Sigmoid colon (tissue), 7 donors: Measurements from ENCODE around the gene C17orf78. TPM values are rescaled to one million over a fixed set of nuclear protein-coding genes. Genes with fewer than 3 reads are reported as not detected.
"Not testable (repeated sequence)": the region's sequence is repeated elsewhere in the genome, so short reads cannot be mapped to it uniquely, and the experiment has no call there.

Source experiments
- DNase-seq: peaks from one replicate; pipeline ENCODE4 v3.0.0-alpha.2; 2019
- H3K27ac ChIP-seq, 4 donors: fragments of 200-600 bp; sonication (generic); one replicate each; pipeline ENCODE4 v1.5.1; 2016 to 2019; ENCODE audit warnings: mild to moderate bottlenecking in 1 of 4
- H3K27me3 ChIP-seq, 3 donors: fragments of 200-600 bp; sonication (generic); one replicate each; pipeline ENCODE4 v1.5.1; 2019; ENCODE audit warnings: mild to moderate bottlenecking in 1 of 3
- H3K36me3 ChIP-seq, 4 donors: fragments of 200-600 bp; sonication (generic); one replicate each; pipeline ENCODE4 v1.5.1; 2016 to 2019
- H3K4me1 ChIP-seq, 4 donors: fragments of 200-600 bp; sonication (generic); one replicate each; pipeline ENCODE4 v1.5.1; 2017 to 2019
- H3K4me3 ChIP-seq, 4 donors: fragments of 200-600 bp; sonication (generic); one replicate each; pipeline ENCODE4 v1.5.1; 2017 to 2019; ENCODE audit warnings: mild to moderate bottlenecking in 2 of 4, moderate library complexity in 1 of 4
- H3K9me3 ChIP-seq, 4 donors: fragments of 200-600 bp in 3 of 4; sonication (generic) in 3 of 4; one replicate each; pipeline versions ENCODE4 v1.5.1 to v1.6.1; 2013 to 2019
- EP300 ChIP-seq, 4 donors: sonication (generic); formaldehyde crosslinking; IDR thresholded peaks; one replicate each; pipeline ENCODE4 v1.6.1; 2017; ENCODE audit warnings: antibody characterized with exemption in 4 of 4
- POLR2A ChIP-seq, 2 donors: fragments of 450-650 bp; IDR thresholded peaks; one replicate each; pipeline ENCODE4 v1.6.1; 2016; ENCODE audit warnings: antibody characterized with exemption in 2 of 2, mild to moderate bottlenecking in 2 of 2, moderate library complexity in 2 of 2
- POLR2AphosphoS5 ChIP-seq, 4 donors: sonication (generic); formaldehyde crosslinking; IDR thresholded peaks; one replicate each; pipeline ENCODE4 v1.6.1; 2017; ENCODE audit warnings: antibody characterized with exemption in 4 of 4
- WGBS, 2 donors: extraction: QIAGEN DNeasy Blood & Tissue Kit; methylation state at CpG; one replicate each; pipeline ENCODE4 v1.1.7; 2013; 5-methylcytosine and 5-hydroxymethylcytosine counted together
- intact Hi-C: fragments of 100-400 bp; cut with DNase I; formaldehyde crosslinking; loops from one replicate; pipeline ENCODE4 v1.15.1; 2023
- polyA plus RNA-seq, 3 donors: library from polyadenylated mRNA; stranded (reverse); fragments of 200-250 nt; gene quantifications; one replicate each; pipeline ENCODE4 v1.2.3, GENCODE V29; 2013
- total RNA-seq, 4 donors: library from RNA; depleted of rRNA; stranded (reverse); fragments of >200 nt; gene quantifications; one replicate each; pipeline ENCODE4 v1.1.0, GENCODE V29; 2016
- TF ChIP-seq, protein P1 (sequence below), 4 experiments: fragments of 450-650 bp in 3 of 4; fragments of 200-600 bp in 1 of 4; IDR thresholded peaks; one replicate each; pipeline ENCODE4 v1.5.1; 2016 to 2019; ENCODE audit warnings: antibody characterized with exemption in 4 of 4, mild to moderate bottlenecking in 3 of 4, moderate library complexity in 2 of 4
- donor health status: healthy with polysubstance abuse.
- donor health status: Bipolar disorder and iron deficiency.
- donor health status: healthy.

The C17orf78 gene
- total and polyA plus RNA-seq, 7 donors, result not detected

DNA sequence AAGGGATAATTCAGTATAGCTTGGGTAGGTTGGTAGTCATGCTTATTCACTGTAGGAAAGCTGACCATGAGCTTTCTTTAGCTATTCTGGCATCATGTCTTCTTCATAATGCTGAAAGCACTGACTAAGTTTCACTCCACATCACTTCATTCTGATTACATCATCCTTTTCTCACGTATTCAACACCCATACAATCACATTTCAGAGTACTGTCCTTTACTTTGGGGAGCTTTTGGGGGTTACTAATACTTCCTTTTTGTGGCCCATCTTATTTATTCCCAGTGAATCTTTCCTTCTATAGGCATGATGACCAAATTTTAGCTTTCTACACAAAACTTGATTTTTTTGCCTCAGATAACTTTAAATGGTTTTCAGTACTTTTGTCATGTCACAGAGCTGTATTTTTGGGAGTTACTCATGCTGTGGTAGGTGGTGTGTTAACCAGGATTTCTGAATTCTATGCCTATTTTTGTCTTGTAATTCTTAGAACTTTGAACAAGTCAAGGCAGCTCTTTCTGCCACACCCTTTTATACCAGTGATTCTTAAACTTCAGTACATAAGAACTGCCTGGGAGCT, 54.4 kb downstream of the C17orf78 start:
- no peak overlapping the region for H3K27ac ChIP-seq
- peaks cover 0 to 65% (median 11%) of the 10 kb centered on the region in 4 donors for H3K36me3 ChIP-seq
- DNase-seq, result no peak
- no peak overlapping the region for H3K4me3 ChIP-seq
- no peaks in the 10 kb centered on the region for H3K9me3 ChIP-seq
- TF ChIP-seq POLR2AphosphoS5 (IDR thresholded peaks at IDR 0.05) (no peak), EP300 (IDR thresholded peaks at IDR 0.05) (no peak), POLR2A (IDR thresholded peaks at IDR 0.05) (no peak)
- TF ChIP-seq, protein P1, sequence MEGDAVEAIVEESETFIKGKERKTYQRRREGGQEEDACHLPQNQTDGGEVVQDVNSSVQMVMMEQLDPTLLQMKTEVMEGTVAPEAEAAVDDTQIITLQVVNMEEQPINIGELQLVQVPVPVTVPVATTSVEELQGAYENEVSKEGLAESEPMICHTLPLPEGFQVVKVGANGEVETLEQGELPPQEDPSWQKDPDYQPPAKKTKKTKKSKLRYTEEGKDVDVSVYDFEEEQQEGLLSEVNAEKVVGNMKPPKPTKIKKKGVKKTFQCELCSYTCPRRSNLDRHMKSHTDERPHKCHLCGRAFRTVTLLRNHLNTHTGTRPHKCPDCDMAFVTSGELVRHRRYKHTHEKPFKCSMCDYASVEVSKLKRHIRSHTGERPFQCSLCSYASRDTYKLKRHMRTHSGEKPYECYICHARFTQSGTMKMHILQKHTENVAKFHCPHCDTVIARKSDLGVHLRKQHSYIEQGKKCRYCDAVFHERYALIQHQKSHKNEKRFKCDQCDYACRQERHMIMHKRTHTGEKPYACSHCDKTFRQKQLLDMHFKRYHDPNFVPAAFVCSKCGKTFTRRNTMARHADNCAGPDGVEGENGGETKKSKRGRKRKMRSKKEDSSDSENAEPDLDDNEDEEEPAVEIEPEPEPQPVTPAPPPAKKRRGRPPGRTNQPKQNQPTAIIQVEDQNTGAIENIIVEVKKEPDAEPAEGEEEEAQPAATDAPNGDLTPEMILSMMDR (IDR thresholded peaks at IDR 0.05), result no peak
- no peaks in the 10 kb centered on the region for H3K4me1 ChIP-seq
- intact Hi-C loops, result no loop called here
- no peaks in the 10 kb centered on the region for H3K27me3 ChIP-seq
- 67 to 68% methylated on average over 1 of the region's 1 CpG for WGBS, 2 donors

DNA sequence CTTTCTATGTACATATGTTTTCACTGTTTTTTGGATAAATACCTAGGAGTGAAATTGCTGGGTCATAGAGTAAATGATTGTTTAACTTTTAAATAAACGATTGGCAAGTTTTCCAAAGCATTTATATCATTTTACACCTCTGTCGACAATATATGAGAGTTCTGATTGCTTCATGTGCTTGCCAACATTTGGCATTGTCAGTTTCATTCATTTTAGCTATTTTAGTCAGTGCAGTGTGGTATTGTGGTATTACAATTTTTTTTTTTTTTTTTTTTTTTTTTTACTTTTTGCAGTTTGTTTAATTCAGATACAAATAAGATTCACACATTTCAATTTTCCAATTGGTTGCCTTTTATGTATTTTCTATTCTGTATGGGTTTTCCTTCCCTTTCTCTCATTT, 56.9 kb downstream of the C17orf78 start:
- Histone ChIP-seq H3K4me3 (no peak overlapping the region), H3K9me3 (no peaks in the 10 kb centered on the region), H3K4me1 (no peaks in the 10 kb centered on the region), H3K36me3 (peaks cover 0 to 49% (median 3%) of the 10 kb centered on the region in 4 donors), H3K27me3 (no peaks in the 10 kb centered on the region), H3K27ac (no peak overlapping the region)
- 64 to 92% methylated on average over 2 of the region's 2 CpGs for WGBS, 2 donors
- intact Hi-C loops, result no loop called here
- DNase-seq, result no peak
- TF ChIP-seq, protein P1 (IDR thresholded peaks at IDR 0.05), result no peak
- TF ChIP-seq POLR2A (IDR thresholded peaks at IDR 0.05), result no peak
- no peak for TF ChIP-seq EP300 (IDR thresholded peaks at IDR 0.05)
- TF ChIP-seq POLR2AphosphoS5 (IDR thresholded peaks at IDR 0.05), result no peak

DNA sequence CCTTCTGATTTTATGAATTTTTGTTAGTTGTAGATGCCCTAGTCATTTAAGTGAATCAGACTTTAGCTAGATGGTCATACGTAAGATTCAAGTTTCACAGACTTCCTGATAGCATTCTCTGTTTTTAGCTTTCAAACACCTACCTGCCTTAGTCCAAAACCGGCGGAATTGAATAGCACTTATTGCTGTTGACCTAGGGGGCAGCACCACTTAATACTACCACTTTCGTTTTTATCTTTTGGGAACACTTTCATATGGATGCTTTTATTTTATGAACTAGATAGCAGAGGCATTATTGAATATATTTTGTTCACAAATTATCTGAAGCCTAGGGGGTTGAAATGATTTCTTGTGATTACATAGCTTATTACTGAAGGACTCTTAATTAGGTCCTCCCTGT, 62.4 kb downstream of the C17orf78 start:
- Histone ChIP-seq H3K9me3 (no peaks in the 10 kb centered on the region), H3K27me3 (no peaks in the 10 kb centered on the region), H3K27ac (no peak overlapping the region), H3K36me3 (peaks cover 15 to 59% (median 30%) of the 10 kb centered on the region in 4 donors), H3K4me1 (no peaks in the 10 kb centered on the region), H3K4me3 (no peak overlapping the region)
- 85 to 89% methylated on average over 4 of the region's 4 CpGs for WGBS, 2 donors
- TF ChIP-seq, protein P1 (IDR thresholded peaks at IDR 0.05), result no peak
- TF ChIP-seq EP300 (IDR thresholded peaks at IDR 0.05) (no peak), POLR2A (IDR thresholded peaks at IDR 0.05) (no peak), POLR2AphosphoS5 (IDR thresholded peaks at IDR 0.05) (no peak)
- intact Hi-C loops, result no loop called here
- no peak for DNase-seq

DNA sequence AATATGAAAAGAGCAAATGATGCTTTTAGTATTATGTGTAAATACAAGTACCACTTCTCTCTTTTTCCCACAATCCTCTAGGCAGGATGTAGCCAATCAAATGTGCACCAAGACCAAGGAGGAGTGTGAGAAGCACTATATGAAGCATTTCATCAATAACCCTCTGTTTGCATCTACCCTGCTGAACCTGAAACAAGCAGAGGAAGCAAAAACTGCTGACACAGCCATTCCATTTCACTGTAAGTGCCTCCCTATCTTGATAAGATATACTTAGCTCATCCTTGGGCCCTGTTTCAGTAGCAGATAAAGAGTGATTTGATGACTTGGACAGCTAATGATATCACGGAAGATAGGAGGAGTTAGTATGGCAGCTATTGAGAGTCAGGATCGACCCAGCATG, 64.6 kb downstream of the C17orf78 start:
- Histone ChIP-seq H3K27ac (no peak overlapping the region), H3K9me3 (no peaks in the 10 kb centered on the region), H3K4me3 (no peak overlapping the region), H3K27me3 (no peaks in the 10 kb centered on the region), H3K4me1 (no peaks in the 10 kb centered on the region), H3K36me3 (peaks cover 15 to 81% (median 37%) of the 10 kb centered on the region in 4 donors)
- WGBS, 2 donors, result 98 to 99% methylated on average over 2 of the region's 2 CpGs
- no peak for DNase-seq
- TF ChIP-seq, protein P1 (IDR thresholded peaks at IDR 0.05), result no peak
- TF ChIP-seq POLR2AphosphoS5 (IDR thresholded peaks at IDR 0.05) (no peak), EP300 (IDR thresholded peaks at IDR 0.05) (no peak), POLR2A (IDR thresholded peaks at IDR 0.05) (no peak)
- intact Hi-C loops, result no loop called here

DNA sequence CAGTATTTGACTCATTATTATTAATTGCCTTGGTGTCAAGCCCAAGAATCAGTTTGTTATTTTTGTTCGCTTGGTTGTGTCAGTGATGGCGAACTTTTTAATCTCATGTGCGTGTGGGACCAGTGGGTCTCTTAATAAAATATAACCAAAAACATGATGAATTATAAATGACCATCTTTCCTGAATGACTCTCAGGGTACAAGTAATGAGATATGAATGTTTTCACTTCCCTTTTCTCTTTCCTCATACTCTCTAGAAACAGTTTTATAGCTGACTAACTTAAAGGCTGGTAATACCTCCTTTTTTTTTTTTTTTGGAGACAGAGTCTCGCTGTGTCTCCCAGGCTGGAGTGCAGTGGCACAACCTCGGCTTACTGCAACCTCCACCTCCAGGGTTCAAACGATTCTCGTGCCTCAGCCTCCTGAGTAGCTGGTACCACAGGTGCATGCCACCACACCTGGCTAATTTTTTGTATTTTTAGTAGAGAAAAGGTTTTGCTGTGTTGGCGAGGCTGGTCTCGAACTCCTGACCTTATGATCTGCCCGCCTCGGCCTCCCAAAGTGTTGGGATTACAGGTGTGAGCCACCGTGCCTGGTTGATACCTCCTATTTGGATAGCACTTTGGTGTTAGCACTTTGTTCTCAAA, 65.7 kb downstream of the C17orf78 start:
- WGBS, 2 donors, result 89 to 93% methylated on average over 12 of the region's 12 CpGs
- H3K27me3 ChIP-seq, H3K27ac ChIP-seq, H3K9me3 ChIP-seq, H3K4me1 ChIP-seq, intact Hi-C loops, DNase-seq, H3K4me3 ChIP-seq: not testable (repeated sequence)
- peaks cover 15 to 83% (median 39%) of the 10 kb centered on the region in 4 donors for H3K36me3 ChIP-seq

Other genes starting within 250 kb of the C17orf78 start
- gene ACACA, start 30.9 kb downstream of the C17orf78 start, total RNA-seq, result 10 to 100 TPM; 21.1 to 38.9 (median 28.9) TPM
- 10 to 100 TPM; 10.8 to 34.9 (median 18.0) TPM for gene ACACA, start 30.9 kb downstream of the C17orf78 start, polyA plus RNA-seq
- gene TADA2A, start 30.9 kb downstream of the C17orf78 start, total RNA-seq, result 10 to 100 TPM; 15.0 to 22.7 (median 20.3) TPM
- 1 to 10 TPM; 7.2 to 9.9 (median 8.4) TPM for gene TADA2A, start 30.9 kb downstream of the C17orf78 start, polyA plus RNA-seq
- gene DUSP14, start 113.9 kb downstream of the C17orf78 start, total RNA-seq, result 10 to 100 TPM; 18.5 to 25.2 (median 20.4) TPM
- gene DUSP14, start 113.9 kb downstream of the C17orf78 start, polyA plus RNA-seq, result 1 to 10 TPM; 1.2 to 3.6 (median 3.4) TPM
- gene SYNRG, start 233.4 kb downstream of the C17orf78 start, total RNA-seq, result 10 to 100 TPM; 16.8 to 26.0 (median 20.1) TPM
- 10 to 100 TPM in 1 of 3 donors, 1 to 10 TPM in 2; 7.4 to 20.5 (median 8.4) TPM for gene SYNRG, start 233.4 kb downstream of the C17orf78 start, polyA plus RNA-seq